ENCODE results near the gene GSTM5.
A peak's percentile ranks its signal among the peaks of the same experiment; 100 is the strongest.

Gene GSTM5

DNA sequence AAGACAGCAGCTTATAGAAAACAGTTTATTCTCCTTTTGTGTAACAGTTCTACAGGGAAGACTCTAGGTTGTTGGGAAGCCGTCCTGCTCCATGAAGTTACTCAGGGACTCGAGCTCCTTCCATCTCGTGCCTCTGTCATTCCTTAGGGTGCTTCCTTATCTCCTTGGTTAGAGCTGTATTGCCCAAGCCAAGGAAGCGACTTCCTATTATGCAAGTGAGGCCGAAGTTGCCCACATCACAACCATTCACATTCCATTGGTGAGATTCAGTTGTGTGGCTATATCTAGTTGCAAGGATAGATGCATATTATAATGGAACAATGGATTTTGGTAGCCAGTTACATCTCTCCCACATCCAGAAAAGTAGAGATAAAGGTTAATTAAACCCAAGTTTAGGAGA, 9.0 kb downstream of the GSTM5 start:
- peak; percentile 42 to 48 for DNase-seq (ENCODE audit: low read depth in 2 of 2)

GRCh38 chr1:109721971-109722370, 9.9 kb downstream of the GSTM5 start:
- no peak for TF ChIP-seq CTCF (IDR thresholded peaks at IDR 0.05; ENCODE audit: low read depth, low read length)
- no peak for DNase-seq (ENCODE audit: low read depth in 2 of 2)
- H3K4me3 ChIP-seq (replicated peaks in 1 of 2; ENCODE audit: low read depth in 2 of 2, low read length in 2 of 2) = no peak overlapping the region

More for the DNA sequence above, 9.0 kb downstream of the GSTM5 start:
- no peak overlapping the region for H3K4me3 ChIP-seq (replicated peaks in 1 of 2; ENCODE audit: low read depth in 2 of 2, low read length in 2 of 2)
- TF ChIP-seq CTCF (IDR thresholded peaks at IDR 0.05; ENCODE audit: low read depth, low read length) = no peak

DNA sequence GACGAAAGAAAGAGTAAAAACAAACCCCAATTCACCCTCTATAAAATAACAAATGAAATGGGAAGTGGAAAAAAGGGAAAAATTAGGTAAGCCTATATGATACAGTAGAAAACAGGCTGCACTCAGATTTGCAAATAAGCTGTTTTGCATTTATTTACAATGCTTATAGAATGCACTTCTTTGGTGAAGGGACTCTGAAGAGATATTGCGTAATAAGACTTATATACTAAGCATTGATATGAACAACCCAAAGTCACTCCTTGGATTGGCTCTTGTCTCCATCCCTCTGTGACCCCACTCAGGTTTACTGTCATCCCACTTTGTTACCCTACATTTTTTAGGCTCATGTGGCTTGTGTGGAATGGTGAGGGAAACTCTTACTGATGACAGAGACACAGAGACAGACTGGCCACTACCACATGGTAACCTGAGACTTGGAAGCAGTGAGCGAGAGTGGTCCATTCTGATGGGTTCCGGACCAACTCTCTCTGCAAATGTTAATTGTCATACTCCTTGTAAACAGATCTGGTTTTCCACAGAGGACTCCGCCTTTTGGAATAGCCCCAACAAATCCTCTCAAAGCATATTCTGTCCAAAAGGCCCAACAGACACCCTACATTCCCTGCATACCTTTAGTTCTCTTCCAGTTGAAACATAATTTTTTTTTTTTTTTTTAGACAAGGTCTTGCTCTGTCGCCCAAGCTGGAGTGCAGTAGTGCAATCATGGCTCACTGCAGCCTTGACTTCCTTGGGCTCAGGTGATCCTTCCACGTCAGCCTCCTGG, 11.0 kb downstream of the GSTM5 start:
- DNase-seq (ENCODE audit: low read depth in 2 of 2) = peak; percentile 10 to 45
- TF ChIP-seq CTCF (IDR thresholded peaks at IDR 0.05; ENCODE audit: low read depth, low read length) = no peak

GRCh38 chr1:109724933-109725332, 12.9 kb downstream of the GSTM5 start:
- TF ChIP-seq CTCF (IDR thresholded peaks at IDR 0.05; ENCODE audit: low read depth, low read length) = no peak
- H3K4me3 ChIP-seq (replicated peaks in 1 of 2; ENCODE audit: low read depth in 2 of 2, low read length in 2 of 2) = no peak overlapping the region
- no peak for DNase-seq (ENCODE audit: low read depth in 2 of 2)

More for the DNA sequence above, 11.0 kb downstream of the GSTM5 start:
- no peak overlapping the region for H3K4me3 ChIP-seq (replicated peaks in 1 of 2; ENCODE audit: low read depth in 2 of 2, low read length in 2 of 2)

- TF ChIP-seq CTCF (IDR thresholded peaks at IDR 0.05; ENCODE audit: low read depth, low read length) = no peak
- no peak for DNase-seq (ENCODE audit: low read depth in 2 of 2)
- H3K4me3 ChIP-seq (replicated peaks in 1 of 2; ENCODE audit: low read depth in 2 of 2, low read length in 2 of 2) = no peak overlapping the region
These were observed 13.5 kb downstream of the GSTM5 start for GRCh38 chr1:109725510-109725909.

DNA sequence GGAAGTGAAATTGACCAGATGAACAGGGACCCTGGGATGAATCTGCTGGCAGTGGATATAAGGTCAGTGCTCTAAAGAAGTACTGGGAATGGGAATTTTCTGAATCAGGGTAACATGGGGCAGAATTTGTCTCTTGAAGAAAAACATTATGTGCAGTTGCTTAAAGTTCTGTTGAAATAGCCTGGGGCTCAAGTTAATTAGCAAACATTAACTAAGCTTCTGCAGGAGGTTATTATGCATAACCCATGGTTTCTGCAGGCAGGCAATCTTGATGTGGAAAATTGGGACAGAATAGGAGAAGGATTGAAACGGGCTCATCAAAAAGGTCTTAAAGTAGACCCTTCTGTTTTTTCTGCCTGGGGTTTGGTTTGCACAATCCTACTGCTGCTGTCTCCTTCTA, 14.0 kb downstream of the GSTM5 start:
- no peak overlapping the region for H3K4me3 ChIP-seq (replicated peaks in 1 of 2; ENCODE audit: low read depth in 2 of 2, low read length in 2 of 2)
- no peak for DNase-seq (ENCODE audit: low read depth in 2 of 2)
- TF ChIP-seq CTCF (IDR thresholded peaks at IDR 0.05; ENCODE audit: low read depth, low read length) = no peak

Measured in cardiac fibroblast (primary cell).